ENCODE results near the gene TMCC1. TPM values are rescaled to one million over a fixed set of nuclear protein-coding genes. Genes with fewer than 3 reads are reported as not detected.
A peak's percentile ranks its signal among the peaks of the same experiment; 100 is the strongest.

The TMCC1 gene
- total RNA-seq, 4 donors from 2014 or later = 23.2 to 78.7 (median 54.1) TPM

DNA sequence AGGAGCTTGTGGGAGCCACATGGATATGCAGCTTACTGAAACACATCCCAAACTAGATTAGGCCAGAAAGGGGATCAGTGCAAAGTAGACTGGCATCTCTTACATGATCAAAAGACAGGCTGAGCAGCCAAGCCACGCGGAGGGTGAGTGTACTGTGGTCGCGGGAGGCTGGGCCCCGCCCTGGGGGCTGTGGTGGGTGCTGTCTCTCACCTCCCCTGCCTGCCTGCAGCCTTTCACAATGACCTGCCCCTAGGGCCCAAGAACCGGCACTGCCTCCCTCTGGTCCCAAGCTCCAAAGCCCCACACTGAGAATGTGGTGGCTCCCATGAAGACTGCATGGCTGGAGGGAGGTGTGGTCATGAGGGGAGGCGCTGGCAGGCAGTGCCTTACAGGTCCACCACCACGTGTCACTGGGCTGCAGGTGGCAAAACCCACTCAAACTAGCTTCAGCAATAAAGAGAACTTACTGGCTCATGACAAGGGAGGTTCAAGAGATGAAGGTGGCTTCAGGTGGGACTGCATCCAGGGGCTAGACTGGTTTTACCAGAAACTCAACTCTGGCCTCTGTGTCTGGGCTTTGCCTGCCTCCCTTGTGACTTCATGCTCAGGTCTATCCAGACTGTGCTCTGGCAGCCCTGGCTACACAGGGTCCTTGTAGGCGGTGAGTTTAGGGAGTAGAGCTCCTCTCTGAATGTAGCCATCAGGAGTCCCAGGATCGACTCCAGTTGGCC, 259.6 kb downstream of the TMCC1 start:
- H3K9me3 ChIP-seq = no peaks in the 10 kb centered on the region
- no peaks in the 10 kb centered on the region for H3K4me1 ChIP-seq
- no peak for DNase-seq
- no peaks in the 10 kb centered on the region for H3K36me3 ChIP-seq
- TF ChIP-seq POLR2A (IDR thresholded peaks at IDR 0.05) = no peak
- TF ChIP-seq, protein P1, sequence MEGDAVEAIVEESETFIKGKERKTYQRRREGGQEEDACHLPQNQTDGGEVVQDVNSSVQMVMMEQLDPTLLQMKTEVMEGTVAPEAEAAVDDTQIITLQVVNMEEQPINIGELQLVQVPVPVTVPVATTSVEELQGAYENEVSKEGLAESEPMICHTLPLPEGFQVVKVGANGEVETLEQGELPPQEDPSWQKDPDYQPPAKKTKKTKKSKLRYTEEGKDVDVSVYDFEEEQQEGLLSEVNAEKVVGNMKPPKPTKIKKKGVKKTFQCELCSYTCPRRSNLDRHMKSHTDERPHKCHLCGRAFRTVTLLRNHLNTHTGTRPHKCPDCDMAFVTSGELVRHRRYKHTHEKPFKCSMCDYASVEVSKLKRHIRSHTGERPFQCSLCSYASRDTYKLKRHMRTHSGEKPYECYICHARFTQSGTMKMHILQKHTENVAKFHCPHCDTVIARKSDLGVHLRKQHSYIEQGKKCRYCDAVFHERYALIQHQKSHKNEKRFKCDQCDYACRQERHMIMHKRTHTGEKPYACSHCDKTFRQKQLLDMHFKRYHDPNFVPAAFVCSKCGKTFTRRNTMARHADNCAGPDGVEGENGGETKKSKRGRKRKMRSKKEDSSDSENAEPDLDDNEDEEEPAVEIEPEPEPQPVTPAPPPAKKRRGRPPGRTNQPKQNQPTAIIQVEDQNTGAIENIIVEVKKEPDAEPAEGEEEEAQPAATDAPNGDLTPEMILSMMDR (IDR thresholded peaks at IDR 0.05) = no peak
- no peaks in the 10 kb centered on the region for H3K27me3 ChIP-seq
- intact Hi-C loops (cut with DNase I; ENCODE audit: low total_unique reads) = no loop called here
- H3K4me3 ChIP-seq = no peak overlapping the region
- no peak overlapping the region for H3K27ac ChIP-seq

GRCh38 chr3:129632977-129633376, 260.5 kb downstream of the TMCC1 start:
- no peaks in the 10 kb centered on the region for H3K27me3 ChIP-seq
- H3K27ac ChIP-seq = no peak overlapping the region
- H3K9me3 ChIP-seq = no peaks in the 10 kb centered on the region
- no peak for DNase-seq
- no peaks in the 10 kb centered on the region for H3K36me3 ChIP-seq
- H3K4me1 ChIP-seq = no peaks in the 10 kb centered on the region
- TF ChIP-seq, protein P1 (IDR thresholded peaks at IDR 0.05) = no peak
- no peak for TF ChIP-seq POLR2A (IDR thresholded peaks at IDR 0.05)
- H3K4me3 ChIP-seq = no peak overlapping the region
- intact Hi-C loops (cut with DNase I; ENCODE audit: low total_unique reads) = no loop called here

DNA sequence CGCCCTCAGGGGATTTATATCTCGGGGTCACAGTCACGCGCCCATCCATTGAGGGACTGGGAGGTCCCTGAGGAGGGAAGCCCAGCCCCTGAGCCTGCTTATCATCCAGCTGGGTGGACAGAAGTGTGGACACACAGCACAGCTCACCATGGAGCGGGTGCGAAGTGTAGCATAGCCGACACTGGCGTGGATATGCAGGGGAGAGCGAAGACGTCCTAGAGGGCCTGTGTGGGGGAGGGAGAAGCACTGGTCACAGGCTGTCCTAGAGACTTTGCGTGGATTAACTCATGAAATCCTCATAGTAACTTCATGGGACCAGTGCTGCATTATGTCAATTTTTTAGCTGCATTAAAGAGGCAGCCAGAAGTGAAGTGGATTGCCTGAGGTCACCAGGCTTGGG, 261.0 kb downstream of the TMCC1 start:
- H3K4me1 ChIP-seq = no peaks in the 10 kb centered on the region
- intact Hi-C loops (cut with DNase I; ENCODE audit: low total_unique reads) = no loop called here

GRCh38 chr3:129632056-129632455, 261.5 kb downstream of the TMCC1 start:
- no peak overlapping the region for H3K27ac ChIP-seq
- no peaks in the 10 kb centered on the region for H3K36me3 ChIP-seq
- intact Hi-C loops (cut with DNase I; ENCODE audit: low total_unique reads) = no loop called here
- no peak overlapping the region for H3K4me3 ChIP-seq
- H3K4me1 ChIP-seq = no peaks in the 10 kb centered on the region
- no peaks in the 10 kb centered on the region for H3K27me3 ChIP-seq
- no peak for DNase-seq
- no peaks in the 10 kb centered on the region for H3K9me3 ChIP-seq
- TF ChIP-seq, protein P1 (IDR thresholded peaks at IDR 0.05) = no peak

More for the DNA sequence above, 261.0 kb downstream of the TMCC1 start:
- H3K27ac ChIP-seq = no peak overlapping the region
- DNase-seq = no peak
- H3K27me3 ChIP-seq = no peaks in the 10 kb centered on the region
- no peak for TF ChIP-seq POLR2A (IDR thresholded peaks at IDR 0.05)
- TF ChIP-seq, protein P1 (IDR thresholded peaks at IDR 0.05) = no peak
- no peaks in the 10 kb centered on the region for H3K9me3 ChIP-seq
- H3K4me3 ChIP-seq = no peak overlapping the region
- H3K36me3 ChIP-seq = no peaks in the 10 kb centered on the region

GRCh38 chr3:129629011-129629410, 264.5 kb downstream of the TMCC1 start:
- no peak for DNase-seq
- Histone ChIP-seq H3K9me3 (no peaks in the 10 kb centered on the region), H3K36me3 (no peaks in the 10 kb centered on the region), H3K4me3 (no peak overlapping the region), H3K4me1 (peaks cover 6 to 8% of the 10 kb centered on the region in 2 donors), H3K27ac (peak overlapping the region; percentile 91 to 98), H3K27me3 (no peaks in the 10 kb centered on the region)
- intact Hi-C loops (cut with DNase I; ENCODE audit: low total_unique reads) = no loop called here
- TF ChIP-seq, protein P1 (IDR thresholded peaks at IDR 0.05) = no peak
- no peak for TF ChIP-seq POLR2A (IDR thresholded peaks at IDR 0.05)
